Left forelimb (tissue), 1 donor: ENCODE results near the gene MSANTD1.

Experiments used
- DNase-seq: peaks from one replicate; pipeline ENCODE4 v3.0.0-alpha.2; 2018; ENCODE audit warnings: low spot score

MSANTD1 gene

DNA sequence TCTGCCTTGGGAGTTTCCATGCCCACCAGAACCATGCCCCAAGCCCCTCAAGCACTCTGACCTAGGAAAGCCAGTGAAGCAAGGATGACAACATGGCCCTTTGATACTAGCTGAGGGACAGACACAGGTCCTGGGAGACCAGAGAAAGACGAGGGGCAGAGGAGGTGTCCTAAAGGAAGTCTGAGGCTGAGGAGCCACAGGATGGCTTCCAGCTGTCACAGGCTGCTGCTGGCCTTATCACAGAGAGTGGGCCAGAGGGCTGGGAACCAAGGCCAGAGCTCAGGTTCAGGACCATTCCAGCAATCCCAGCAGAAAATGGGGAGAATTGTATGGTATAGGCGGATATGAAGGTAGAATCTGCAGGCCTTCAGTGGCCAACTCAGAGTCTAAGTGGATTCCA is 31.7 kb upstream of the MSANTD1 start:
- DNase-seq = no peak

GRCh38 chr4:3217771-3218170 is 31.2 kb upstream of the MSANTD1 start:
- no peak for DNase-seq

DNA sequence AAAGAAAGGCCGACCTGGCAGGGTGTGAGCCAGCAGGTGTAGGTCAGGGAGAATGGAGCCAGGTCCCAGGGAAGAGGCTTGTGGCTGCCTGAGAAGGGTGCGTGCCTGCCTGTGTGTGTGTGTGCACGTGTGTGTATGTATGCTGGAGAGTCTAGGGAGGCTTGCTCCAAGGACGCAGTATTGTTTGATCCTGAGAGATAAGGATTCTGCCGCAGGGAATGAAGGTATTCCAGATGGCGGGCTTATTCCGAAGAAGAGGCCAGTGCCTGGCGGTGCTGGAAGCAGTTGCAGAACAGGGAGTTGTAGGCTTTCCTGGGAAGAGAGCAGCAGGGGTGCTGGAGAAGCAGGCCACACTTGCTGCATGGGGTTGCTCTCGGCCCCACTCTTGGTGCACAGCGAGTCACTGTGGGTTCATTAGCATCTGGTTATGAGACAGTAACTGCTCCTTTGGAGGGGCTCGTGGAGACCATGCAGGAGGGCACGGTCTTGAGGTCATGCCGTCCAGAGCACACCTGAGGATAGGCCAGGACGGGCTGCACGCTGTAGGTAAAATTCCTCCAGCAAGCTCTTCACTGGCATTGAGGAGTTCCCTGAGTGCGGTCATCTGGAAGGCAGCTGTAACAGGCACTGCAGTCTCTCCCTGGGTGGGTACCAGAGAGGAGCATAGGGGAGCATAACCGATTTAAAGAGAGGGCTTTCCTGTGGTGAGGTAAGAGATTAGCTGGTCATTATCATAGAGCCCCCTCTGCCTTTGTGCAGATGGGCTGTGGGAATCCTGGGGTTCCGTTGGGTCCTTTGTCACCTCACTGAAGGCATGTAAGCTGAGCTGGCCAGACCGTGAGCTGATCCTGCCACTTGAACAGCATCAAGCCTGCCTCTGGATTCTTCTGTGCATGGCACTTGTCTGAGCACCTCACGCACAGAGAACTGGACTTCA is 29.9 kb upstream of the MSANTD1 start:
- no peak for DNase-seq

- no peak for DNase-seq
Measured at GRCh38 chr4:3219761-3220475, 29.0 kb upstream of the MSANTD1 start.

GRCh38 chr4:3220476-3221183 is 28.3 kb upstream of the MSANTD1 start:
- no peak for DNase-seq

DNA sequence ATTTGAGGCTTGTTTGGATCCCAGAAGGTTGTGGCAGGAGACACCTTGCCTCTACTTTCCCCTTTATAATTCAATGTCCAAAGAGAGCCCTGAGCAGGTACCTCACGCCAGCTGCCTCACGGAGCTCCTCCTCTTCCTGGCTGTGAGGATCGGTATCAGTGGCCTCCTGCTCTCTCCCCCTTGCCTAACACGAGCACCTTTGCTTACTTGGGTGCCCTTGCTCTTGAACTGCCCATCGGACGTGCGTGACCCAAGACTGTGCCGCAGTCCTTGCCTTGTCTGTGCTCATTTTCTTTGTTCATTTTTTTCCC is 27.8 kb upstream of the MSANTD1 start:
- DNase-seq = no peak

DNA sequence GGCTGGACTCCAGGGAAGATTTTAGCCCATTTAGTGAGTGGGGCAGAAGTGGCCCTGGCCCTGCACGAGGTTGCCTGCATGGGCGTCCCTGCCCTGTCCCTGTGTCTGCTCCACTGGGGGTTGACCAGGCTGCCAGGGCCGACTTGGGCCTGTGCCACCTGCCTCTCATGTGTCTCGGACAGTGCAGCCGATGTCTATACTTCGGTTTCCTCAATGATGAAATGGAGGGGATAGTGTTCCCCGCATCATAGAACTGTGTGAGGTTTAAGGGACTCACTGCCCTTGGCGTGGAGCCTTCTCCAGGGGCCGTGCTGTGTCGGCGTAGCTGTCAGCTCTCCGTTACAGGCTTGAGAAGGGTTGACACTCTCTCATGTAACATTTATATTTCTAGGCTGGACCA is 27.0 kb upstream of the MSANTD1 start:
- DNase-seq = no peak

GRCh38 chr4:3223346-3223745 is 25.6 kb upstream of the MSANTD1 start:
- no peak for DNase-seq

GRCh38 chr4:3223956-3224748 is 24.8 kb upstream of the MSANTD1 start:
- no peak for DNase-seq

DNA sequence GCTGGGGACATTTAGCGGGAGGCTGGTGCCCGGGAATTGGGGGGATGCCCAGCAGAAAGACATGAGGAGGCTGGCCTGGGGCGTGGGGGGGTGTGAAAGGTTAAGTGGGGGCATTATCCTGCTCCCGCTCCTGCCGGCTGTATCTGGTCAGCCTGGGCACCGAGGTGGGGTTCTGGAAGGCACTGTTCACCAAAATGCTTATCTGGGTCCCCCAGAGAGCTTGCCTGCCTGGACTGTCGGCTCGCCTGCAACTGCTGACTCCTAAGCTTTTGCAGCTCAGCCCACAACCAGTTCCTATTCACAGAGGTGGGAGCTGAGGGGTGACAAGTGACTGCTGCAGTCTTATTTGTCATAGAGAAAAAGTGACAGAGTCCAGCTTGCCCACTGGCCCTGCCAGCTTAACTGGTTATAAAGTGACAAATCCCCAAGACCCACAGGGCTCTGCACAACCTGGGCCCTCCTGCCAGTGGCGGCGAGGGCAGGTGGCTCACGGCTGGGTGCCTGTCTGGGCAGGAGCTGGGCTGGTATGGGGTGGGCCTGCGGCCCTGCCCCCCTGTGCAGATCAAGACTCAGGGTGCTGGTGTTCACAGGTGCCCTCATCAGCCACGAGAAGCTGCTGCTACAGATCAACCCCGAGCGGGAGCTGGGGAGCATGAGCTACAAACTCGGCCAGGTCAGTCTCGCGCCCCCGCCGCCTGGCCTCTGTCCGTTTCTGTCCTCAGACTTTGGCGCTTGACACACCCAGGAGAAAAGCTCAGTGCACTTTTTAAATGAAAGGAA is 23.7 kb upstream of the MSANTD1 start:
- no peak for DNase-seq

GRCh38 chr4:3225936-3226335 is 23.0 kb upstream of the MSANTD1 start:
- no peak for DNase-seq

- no peak for DNase-seq
Measured at GRCh38 chr4:3226467-3226866, 22.5 kb upstream of the MSANTD1 start.

DNA sequence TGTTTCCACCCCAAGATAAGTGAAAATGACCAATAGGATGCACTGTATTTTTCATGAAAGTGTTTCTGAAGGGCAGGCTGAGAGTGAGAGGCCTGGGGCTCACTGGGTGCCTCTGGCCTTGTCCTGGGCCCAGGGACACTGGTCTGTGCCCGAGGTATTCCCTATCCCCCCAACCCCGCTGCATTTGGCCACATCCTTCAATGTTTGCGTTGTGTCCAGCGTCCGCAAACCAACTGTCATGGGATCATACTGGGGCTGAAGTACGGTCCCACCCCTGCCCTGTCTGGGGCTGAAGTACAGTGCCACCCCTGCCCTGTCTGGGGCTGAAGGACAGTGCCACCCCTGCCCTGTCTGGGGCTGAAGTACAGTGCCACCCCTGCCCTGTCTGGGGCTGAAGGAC is 22.0 kb upstream of the MSANTD1 start:
- no peak for DNase-seq

- DNase-seq = no peak
Measured at GRCh38 chr4:3227878-3228675, 20.9 kb upstream of the MSANTD1 start.

- no peak for DNase-seq
Measured at GRCh38 chr4:3228881-3229280, 20.1 kb upstream of the MSANTD1 start.

DNA sequence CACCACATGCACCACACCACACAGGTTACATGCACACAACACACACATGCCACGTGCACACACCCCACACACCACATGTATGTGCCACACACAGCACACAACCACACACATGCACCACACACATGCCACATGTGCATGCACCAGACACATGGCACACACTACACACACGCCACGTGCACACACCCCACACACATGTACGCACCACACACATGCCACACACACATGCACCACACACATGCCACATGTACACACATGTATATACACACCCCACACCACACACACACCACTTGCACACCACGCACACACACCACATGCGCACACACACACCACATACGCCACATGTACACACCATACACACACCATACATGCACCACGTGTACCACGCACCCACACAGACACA is 19.6 kb upstream of the MSANTD1 start:
- DNase-seq = no peak

- DNase-seq = no peak
Measured at GRCh38 chr4:3229964-3230363, 19.0 kb upstream of the MSANTD1 start.

DNA sequence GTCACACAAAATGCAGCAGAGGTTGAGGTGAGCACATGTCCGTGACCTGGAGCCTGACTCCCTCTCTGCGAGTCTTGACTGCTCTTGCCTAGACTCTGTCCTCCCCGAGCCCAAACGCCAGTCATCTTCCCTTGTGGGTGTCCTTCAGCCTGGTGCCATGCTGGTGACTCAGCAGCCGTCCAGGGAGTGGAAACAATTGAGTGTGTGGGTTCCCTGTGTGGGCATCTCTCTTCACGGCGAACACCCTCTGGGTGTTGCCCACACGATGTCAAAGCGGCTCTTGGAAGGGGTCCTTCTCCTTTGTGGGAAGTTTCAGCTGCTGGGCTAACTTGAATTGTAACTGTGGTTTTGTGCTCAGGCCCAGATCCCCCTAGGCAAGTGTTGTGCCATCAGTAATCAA is 17.5 kb upstream of the MSANTD1 start:
- DNase-seq = no peak

- no peak for DNase-seq
Measured at GRCh38 chr4:3232001-3232400, 17.0 kb upstream of the MSANTD1 start.

DNA sequence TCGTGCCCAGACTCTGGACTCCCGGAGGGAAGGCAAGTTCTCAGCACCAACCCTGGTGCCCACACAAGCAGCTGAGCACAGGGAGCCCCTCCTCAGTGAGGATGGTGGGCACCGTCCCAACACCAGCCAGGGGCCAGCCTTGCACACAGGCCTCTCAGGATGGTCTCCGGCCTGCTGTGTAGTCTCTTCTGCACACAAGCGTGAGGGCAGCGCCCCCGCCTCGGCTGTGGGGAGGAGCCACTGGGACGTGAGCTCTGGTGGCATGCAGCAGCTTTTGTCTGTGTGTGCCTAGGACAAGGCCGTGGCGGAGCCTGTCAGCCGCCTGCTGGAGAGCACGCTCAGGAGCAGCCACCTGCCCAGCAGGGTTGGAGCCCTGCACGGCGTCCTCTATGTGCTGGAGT is 16.1 kb upstream of the MSANTD1 start:
- no peak for DNase-seq
